GM19397 (cell line): ENCODE results near the gene GNAO1.

ENCODE experiments used
- ATAC-seq: cut with Tn5 transposase; IDR thresholded peaks from one replicate; pipeline ENCODE4 v1.9.1; 2021; ENCODE audit warnings: mild to moderate bottlenecking, moderate library complexity; ENCODE audit not compliant: unreplicated experiment

Gene GNAO1

DNA sequence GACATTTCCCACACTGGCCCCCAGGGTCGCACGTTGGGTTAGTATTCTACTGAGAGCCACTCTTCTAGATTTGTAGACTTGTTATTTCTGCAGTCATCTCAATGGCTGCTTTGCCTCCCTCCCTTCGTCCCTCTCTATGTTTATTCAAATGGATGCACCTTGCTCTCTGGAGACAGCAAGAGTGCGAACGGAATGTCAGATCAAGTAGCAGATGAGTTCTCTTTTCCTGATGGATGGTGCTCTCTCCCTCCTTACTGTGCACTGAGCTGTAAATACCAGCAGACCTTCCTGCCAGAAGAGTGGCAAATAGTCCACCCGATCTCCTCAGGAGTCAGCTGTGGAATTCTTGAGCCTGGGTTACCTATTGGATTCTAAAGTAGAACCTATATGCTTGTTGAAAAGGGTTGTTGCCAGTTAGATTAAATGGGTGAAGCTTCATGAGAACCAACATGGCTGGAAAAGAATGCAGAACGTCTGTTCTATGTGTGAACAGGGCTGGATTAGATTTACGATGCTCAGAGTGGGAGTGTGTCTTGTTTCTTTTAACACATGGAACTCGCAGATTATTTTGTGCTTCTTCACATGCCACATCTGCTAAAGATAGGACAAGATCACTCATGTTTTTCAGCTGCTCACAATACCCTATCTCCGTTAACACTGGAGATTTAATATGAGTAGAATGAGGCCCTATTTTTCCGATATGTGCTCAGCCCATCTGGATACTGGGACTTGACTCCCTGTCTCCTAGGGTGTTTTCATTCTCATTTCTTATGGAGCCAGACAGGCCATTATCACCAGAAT, 6.1 kb downstream of the GNAO1 start:
- ATAC-seq: no peak

- ATAC-seq: no peak
Measured at GRCh38 chr16:56198006-56198754, 6.9 kb downstream of the GNAO1 start.

DNA sequence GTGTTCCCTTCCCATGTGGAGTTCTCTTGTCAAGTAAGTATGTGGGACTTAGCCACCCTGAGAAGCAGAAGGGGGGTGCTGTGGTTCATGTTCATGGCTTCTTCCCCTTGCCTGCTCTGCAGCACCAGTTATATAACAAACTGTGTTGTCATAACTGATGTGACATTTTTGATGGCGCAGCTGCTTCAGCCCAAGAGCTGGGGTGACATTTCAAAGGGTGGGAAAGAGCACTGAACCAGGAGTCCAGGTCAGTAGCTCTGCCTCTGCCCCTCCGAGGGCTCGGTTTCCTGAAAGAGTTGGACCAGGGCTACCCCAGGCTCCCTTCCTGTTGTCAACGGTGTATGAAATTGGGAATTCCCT, 7.4 kb downstream of the GNAO1 start:
- no peak for ATAC-seq

- ATAC-seq: peak; percentile 57
Measured at GRCh38 chr16:56199164-56199563, 7.9 kb downstream of the GNAO1 start.

- no peak for ATAC-seq
Measured at GRCh38 chr16:56201030-56201429, 9.7 kb downstream of the GNAO1 start.

GRCh38 chr16:56202036-56202435, 10.7 kb downstream of the GNAO1 start:
- ATAC-seq: no peak

DNA sequence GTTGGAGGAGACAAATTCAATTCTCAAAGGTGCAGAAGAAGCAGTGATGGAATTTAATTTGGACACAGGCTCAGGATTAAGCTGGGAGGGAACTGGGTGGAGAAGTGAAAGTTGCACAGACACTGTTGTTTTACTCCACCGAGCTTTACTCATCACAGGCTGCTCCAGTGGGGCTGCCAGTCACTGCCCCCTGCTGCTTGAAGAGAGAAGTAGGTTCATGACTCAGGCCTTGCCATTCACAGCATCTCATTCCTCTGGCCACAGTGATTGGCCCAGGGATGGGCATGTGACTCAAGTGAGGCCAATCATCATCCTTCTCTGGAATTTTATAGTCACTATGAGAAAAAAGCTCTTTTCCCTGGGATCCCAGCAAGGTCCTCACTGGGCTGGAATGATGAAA, 11.8 kb downstream of the GNAO1 start:
- peak; percentile 45 for ATAC-seq

DNA sequence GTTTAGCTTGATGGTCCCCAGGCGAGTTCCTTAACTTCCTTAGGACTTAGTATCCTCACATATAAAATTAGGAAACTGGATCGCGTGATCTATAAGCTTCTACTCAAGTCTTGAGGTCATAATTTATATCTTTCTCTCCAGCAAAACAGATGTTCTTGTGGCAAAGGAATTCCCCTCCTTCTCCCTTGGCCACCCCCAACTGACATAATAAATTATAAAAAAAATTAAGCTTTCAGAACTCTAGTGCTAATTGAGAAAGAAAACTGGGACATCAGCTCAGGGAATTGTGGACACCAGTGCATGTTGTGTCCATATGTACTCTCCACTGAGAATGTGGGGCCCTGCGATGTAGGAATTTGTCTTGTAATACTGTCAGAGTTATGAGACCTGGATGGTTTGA, 13.5 kb downstream of the GNAO1 start:
- ATAC-seq: no peak

DNA sequence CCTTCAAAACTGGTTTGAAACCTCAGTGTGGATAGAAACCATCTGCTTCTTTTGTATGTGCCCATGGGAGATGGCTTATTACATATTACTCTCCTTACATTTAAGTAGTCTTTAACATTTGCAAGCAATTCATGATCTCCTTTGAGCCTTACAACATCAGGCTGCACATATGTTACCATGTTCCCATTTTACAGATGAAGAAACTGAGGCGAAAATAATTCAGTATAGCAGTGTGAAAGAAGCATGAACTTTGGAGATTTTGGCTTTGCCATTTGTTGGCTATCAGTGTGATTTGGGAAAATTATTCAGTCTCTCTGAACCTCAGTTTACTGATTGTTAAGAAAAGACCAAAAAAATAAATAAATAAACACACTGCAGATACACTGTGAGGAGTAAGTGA, 15.7 kb downstream of the GNAO1 start:
- no peak for ATAC-seq

- ATAC-seq: no peak
Measured at GRCh38 chr16:56207421-56207820, 16.1 kb downstream of the GNAO1 start.

DNA sequence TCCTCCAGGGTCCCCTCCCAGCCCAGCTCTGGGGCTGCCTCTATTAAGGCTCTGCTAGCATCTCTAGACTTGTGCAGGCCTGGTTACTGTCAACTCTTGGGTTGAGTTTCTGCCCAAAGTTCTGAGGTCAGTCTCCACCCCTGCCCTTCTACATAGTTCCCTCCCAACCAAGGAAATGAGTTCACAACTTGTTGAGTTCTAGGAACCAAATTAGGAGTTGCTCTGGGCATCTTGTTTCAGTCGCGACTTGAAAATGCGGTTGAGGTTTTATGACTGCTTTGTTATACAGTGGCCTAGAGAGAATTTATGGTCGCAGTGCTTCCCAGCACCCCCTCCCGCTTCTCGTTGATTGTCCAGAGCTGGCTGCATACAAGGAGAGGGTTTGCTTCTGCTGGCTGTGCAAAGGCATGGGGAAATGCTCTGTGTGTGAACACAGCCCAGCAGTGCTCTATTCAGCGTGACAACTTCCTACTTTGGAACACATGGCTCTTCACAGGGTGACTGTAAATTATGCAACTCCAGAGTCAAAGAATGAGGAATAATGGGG, 20.2 kb downstream of the GNAO1 start:
- no peak for ATAC-seq

DNA sequence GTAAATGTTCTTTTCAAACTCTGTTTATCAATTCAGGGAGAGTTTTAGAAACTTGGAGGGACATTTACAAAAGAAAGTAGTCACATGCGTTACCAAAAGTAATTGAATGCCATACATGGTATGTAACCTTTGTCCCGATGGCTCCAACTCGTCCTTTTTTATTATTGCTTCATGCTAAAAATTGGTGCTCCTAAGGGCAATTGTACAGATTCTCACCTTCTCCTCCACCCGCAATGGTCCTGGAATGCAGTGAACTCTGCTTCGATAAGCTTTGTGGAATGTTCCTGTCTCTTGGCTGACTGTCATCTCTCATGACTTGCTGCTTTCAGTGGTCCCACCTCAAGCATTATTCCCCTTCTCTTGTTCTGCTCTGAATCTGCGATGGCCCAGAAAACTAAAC, 20.9 kb downstream of the GNAO1 start:
- ATAC-seq: no peak

- no peak for ATAC-seq
Measured at GRCh38 chr16:56221995-56222394, 30.7 kb downstream of the GNAO1 start.

GRCh38 chr16:56222474-56222997, 31.2 kb downstream of the GNAO1 start:
- no peak for ATAC-seq

- ATAC-seq: no peak
Measured at GRCh38 chr16:56225017-56225742, 33.9 kb downstream of the GNAO1 start.

DNA sequence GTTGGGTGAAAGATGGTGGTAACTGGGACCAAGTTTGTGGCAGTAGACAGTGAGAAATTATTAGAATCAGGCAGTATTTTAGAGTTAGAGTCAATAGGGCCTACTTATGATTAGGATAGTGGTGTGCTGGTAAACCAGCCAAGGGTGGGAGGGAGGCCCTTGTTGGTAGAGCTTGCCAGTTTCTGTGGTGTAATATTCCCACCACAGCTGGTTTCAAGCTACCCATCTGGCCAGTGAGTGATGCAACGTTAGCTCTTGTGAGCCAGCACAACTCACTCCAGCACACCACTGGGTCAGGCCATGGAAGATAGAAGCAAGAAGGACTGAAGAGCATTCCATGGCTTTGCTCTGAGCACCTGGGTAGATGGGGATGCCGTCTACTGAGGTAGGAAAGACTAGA, 34.9 kb downstream of the GNAO1 start:
- no peak for ATAC-seq

- no peak for ATAC-seq
Measured at GRCh38 chr16:56226845-56227525, 35.7 kb downstream of the GNAO1 start.

DNA sequence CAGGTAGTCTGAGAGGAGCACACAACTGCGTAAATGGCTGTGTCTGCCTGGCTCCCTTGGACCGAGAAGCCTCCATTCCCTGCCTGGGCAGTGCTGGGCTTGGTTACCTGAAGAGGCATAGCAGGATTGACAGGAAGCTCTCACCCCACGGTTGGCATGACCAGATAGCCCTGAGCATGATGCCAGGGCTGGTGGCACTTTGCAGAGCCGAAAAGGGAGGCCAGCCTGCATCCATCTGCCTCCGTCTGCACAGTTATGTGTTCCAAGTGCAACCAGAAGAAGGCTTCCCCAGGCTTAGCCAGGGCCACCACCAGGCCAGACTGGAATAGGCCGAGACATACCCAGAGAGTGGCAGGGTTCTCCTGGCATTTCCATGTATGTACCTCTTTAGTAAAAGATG, 36.6 kb downstream of the GNAO1 start:
- ATAC-seq: no peak

GRCh38 chr16:56228476-56228875, 37.2 kb downstream of the GNAO1 start:
- no peak for ATAC-seq

DNA sequence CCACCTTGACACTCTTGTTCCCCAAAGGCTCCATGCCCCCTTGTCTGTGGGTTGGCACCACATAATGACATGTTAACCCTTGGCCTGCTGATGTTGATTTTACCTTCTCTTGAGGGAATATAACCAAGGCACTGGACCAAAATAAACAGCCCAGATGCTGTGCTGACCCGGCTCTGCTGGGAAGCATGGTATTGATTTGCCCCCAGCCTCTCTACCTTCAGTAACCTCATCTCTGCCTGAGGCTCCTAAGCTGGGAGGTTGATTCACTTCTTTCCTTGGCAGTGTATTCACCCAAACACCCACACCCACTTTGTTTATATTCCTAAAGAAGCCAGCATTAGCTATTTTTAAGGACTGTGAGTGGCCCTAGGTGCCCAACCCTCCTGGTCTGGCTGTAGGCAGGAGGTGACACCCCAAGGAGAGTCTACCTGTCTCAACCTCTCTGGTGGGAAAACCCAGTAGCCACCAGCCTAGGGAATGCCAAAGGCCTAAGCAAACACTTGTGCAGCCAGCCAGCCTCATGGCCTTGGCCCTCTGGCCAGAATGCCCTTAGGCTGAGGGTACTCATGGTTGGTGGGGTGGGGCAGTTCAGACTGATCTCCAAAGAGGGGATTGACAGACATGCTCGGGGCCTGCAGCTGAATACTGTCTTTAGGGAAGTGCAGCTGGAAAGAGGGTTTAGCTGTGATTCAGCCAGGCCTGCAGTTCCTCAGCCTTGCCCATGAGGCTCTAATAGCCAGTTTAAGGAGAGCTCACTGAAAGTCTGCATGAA, 42.7 kb downstream of the GNAO1 start:
- ATAC-seq: no peak
